Caki2 (cell line): ENCODE data around the gene MANBA. TPM values are rescaled to one million over a fixed set of nuclear protein-coding genes. Genes with fewer than 3 reads are reported as not detected.

Experiments used
- DNase-seq: peaks from one replicate; pipeline ENCODE4 v3.0.0-alpha.2; 2015; ENCODE audit warnings: low read depth
- in situ Hi-C: cut with HindIII; loops from 2 replicates; pipeline ENCODE4 v1.10.0; 2016; ENCODE audit warnings: low sequenced_read_pairs, low pct_unique_long_range_greater_than_20kb, mixed read lengths
- total RNA-seq: library from RNA; depleted of rRNA; stranded (reverse); fragments of >200 nt; shearing (Covaris generic); gene quantifications from 2 replicates; pipeline ENCODE4 v1.2.3, GENCODE V29; 2014; ENCODE audit warnings: low replicate concordance

The MANBA gene
- total RNA-seq, 1 experiment from 2014 or later = 17.8 TPM

GRCh38 chr4:102614801-102615200 is 146.0 kb downstream of the MANBA start:
- no peak for DNase-seq
- in situ Hi-C loops = loop anchor here (25.0 kb wide), 1 partner anchor 398 kb away; the partner anchor contains the start of gene SLC9B1

GRCh38 chr4:102612824-102613366 is 147.9 kb downstream of the MANBA start:
- in situ Hi-C loops = loop anchor here (25.0 kb wide), 1 partner anchor 399 kb away; the partner anchor contains the start of gene SLC9B1

GRCh38 chr4:102612210-102612609 is 148.6 kb downstream of the MANBA start:
- DNase-seq = no peak
- in situ Hi-C loops = loop anchor here (25.0 kb wide), 1 partner anchor 400 kb away; the partner anchor contains the start of gene SLC9B1

More at GRCh38 chr4:102612824-102613366, 147.9 kb downstream of the MANBA start:
- DNase-seq = no peak

GRCh38 chr4:102610476-102610875 is 150.3 kb downstream of the MANBA start:
- DNase-seq = no peak
- in situ Hi-C loops = loop anchor here (25.0 kb wide), 1 partner anchor 402 kb away; the partner anchor contains the start of gene SLC9B1

GRCh38 chr4:102610007-102610406 is 150.8 kb downstream of the MANBA start:
- in situ Hi-C loops = loop anchor here (25.0 kb wide), 1 partner anchor 402 kb away; the partner anchor contains the start of gene SLC9B1
- no peak for DNase-seq

GRCh38 chr4:102608190-102608589 is 152.6 kb downstream of the MANBA start:
- no peak for DNase-seq
- in situ Hi-C loops = loop anchor here (25.0 kb wide), 1 partner anchor 404 kb away; the partner anchor contains the start of gene SLC9B1

GRCh38 chr4:102606846-102607450 is 153.8 kb downstream of the MANBA start:
- no peak for DNase-seq
- in situ Hi-C loops = loop anchor here (25.0 kb wide), 1 partner anchor 405 kb away; the partner anchor contains the start of gene SLC9B1

GRCh38 chr4:102606261-102606660 is 154.5 kb downstream of the MANBA start:
- in situ Hi-C loops = loop anchor here (25.0 kb wide), 1 partner anchor 406 kb away; the partner anchor contains the start of gene SLC9B1
- DNase-seq = no peak

- in situ Hi-C loops = loop anchor here (25.0 kb wide), 1 partner anchor 408 kb away; the partner anchor contains the start of gene SLC9B1
- no peak for DNase-seq
Measured at GRCh38 chr4:102604222-102604940, 156.4 kb downstream of the MANBA start.

- in situ Hi-C loops = loop anchor here (25.0 kb wide), 1 partner anchor 411 kb away; the partner anchor contains the start of gene SLC9B1
- no peak for DNase-seq
Measured at GRCh38 chr4:102601586-102602227, 159.1 kb downstream of the MANBA start.

GRCh38 chr4:102600689-102601088 is 160.1 kb downstream of the MANBA start:
- in situ Hi-C loops = loop anchor here (25.0 kb wide), 1 partner anchor 412 kb away; the partner anchor contains the start of gene SLC9B1
- DNase-seq = no peak

GRCh38 chr4:102599886-102600285 is 160.9 kb downstream of the MANBA start:
- DNase-seq = no peak
- in situ Hi-C loops = loop anchor here (25.0 kb wide), 1 partner anchor 412 kb away; the partner anchor contains the start of gene SLC9B1

- in situ Hi-C loops = no loop called here
Measured at GRCh38 chr4:102599455-102599854, 161.3 kb downstream of the MANBA start.

GRCh38 chr4:102598762-102599374 is 161.9 kb downstream of the MANBA start:
- in situ Hi-C loops = no loop called here
- no peak for DNase-seq

More at GRCh38 chr4:102599455-102599854, 161.3 kb downstream of the MANBA start:
- no peak for DNase-seq

GRCh38 chr4:102598086-102598761 is 162.5 kb downstream of the MANBA start:
- no peak for DNase-seq
- in situ Hi-C loops = no loop called here

GRCh38 chr4:102596532-102596931 is 164.2 kb downstream of the MANBA start:
- no peak for DNase-seq
- in situ Hi-C loops = no loop called here

- in situ Hi-C loops = no loop called here
- no peak for DNase-seq
Measured at GRCh38 chr4:102594000-102594399, 166.8 kb downstream of the MANBA start.
